ENCODE data around the gene COL28A1. TPM values are rescaled to one million over a fixed set of nuclear protein-coding genes. Genes with fewer than 3 reads are reported as not detected.

The COL28A1 gene
- total RNA-seq, 2 donors from 2014 or later: 1.2 to 3.5 TPM

GRCh38 chr7:7519056-7519455, 16.6 kb downstream of the COL28A1 start:
- no peak overlapping the region for H3K9ac ChIP-seq (ENCODE audit: low read depth in 2 of 2, low read length in 2 of 2)
- no peak overlapping the region for H3K4me3 ChIP-seq
- no peak overlapping the region for H3K27ac ChIP-seq
- no peaks in the 10 kb centered on the region for H3K36me3 ChIP-seq
- H3K27me3 ChIP-seq: no peaks in the 10 kb centered on the region
- DNase-seq: no peak
- intact Hi-C loops (cut with DNase I): no loop called here
- TF ChIP-seq, protein P1, sequence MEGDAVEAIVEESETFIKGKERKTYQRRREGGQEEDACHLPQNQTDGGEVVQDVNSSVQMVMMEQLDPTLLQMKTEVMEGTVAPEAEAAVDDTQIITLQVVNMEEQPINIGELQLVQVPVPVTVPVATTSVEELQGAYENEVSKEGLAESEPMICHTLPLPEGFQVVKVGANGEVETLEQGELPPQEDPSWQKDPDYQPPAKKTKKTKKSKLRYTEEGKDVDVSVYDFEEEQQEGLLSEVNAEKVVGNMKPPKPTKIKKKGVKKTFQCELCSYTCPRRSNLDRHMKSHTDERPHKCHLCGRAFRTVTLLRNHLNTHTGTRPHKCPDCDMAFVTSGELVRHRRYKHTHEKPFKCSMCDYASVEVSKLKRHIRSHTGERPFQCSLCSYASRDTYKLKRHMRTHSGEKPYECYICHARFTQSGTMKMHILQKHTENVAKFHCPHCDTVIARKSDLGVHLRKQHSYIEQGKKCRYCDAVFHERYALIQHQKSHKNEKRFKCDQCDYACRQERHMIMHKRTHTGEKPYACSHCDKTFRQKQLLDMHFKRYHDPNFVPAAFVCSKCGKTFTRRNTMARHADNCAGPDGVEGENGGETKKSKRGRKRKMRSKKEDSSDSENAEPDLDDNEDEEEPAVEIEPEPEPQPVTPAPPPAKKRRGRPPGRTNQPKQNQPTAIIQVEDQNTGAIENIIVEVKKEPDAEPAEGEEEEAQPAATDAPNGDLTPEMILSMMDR (IDR thresholded peaks at IDR 0.05): no peak
- H3K9me3 ChIP-seq: no peaks in the 10 kb centered on the region
- H3K4me1 ChIP-seq: no peaks in the 10 kb centered on the region

- TF ChIP-seq, protein P1 (IDR thresholded peaks at IDR 0.05): no peak
- intact Hi-C loops (cut with DNase I): no loop called here
- no peak for DNase-seq
These were observed 17.9 kb downstream of the COL28A1 start for GRCh38 chr7:7517754-7518153.

GRCh38 chr7:7516662-7517061, 19.0 kb downstream of the COL28A1 start:
- DNase-seq: peak; percentile 44
- intact Hi-C loops (cut with DNase I): no loop called here

More at GRCh38 chr7:7517754-7518153, 17.9 kb downstream of the COL28A1 start:
- Histone ChIP-seq H3K4me1 (no peaks in the 10 kb centered on the region), H3K4me3 (no peak overlapping the region), H3K9me3 (no peaks in the 10 kb centered on the region), H3K9ac (ENCODE audit: low read depth in 2 of 2, low read length in 2 of 2) (no peak overlapping the region), H3K27ac (no peak overlapping the region), H3K27me3 (no peaks in the 10 kb centered on the region), H3K36me3 (no peaks in the 10 kb centered on the region)

DNA sequence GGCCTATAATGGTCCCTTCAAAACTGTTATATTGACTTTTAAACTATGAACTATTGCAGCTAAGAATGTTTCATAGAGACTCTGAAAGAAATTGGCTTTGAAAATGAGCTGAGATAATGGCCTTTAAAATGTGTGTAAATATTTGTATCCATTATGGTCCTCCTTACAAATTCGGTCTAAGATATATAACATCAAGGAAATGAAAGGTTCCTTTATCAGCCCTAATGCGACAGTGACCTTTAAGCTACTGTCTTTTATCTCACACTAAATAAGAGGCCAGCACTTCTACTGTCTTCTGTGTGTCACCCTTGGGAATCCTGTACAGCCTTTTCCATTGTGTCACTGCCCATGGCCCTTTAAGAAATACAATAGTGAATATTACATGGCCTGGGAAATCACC, 19.5 kb downstream of the COL28A1 start:
- Histone ChIP-seq H3K4me1 (no peaks in the 10 kb centered on the region), H3K27me3 (no peaks in the 10 kb centered on the region), H3K36me3 (no peaks in the 10 kb centered on the region), H3K27ac (peak overlapping the region; percentile 51), H3K9ac (ENCODE audit: low read depth in 2 of 2, low read length in 2 of 2) (no peak overlapping the region), H3K9me3 (no peaks in the 10 kb centered on the region), H3K4me3 (no peak overlapping the region)
- TF ChIP-seq, protein P1 (IDR thresholded peaks at IDR 0.05): no peak
- DNase-seq: no peak
- intact Hi-C loops (cut with DNase I): no loop called here

More at GRCh38 chr7:7516662-7517061, 19.0 kb downstream of the COL28A1 start:
- H3K27ac ChIP-seq: peak overlapping the region; percentile 51
- H3K4me1 ChIP-seq: no peaks in the 10 kb centered on the region
- no peak overlapping the region for H3K9ac ChIP-seq (ENCODE audit: low read depth in 2 of 2, low read length in 2 of 2)
- no peaks in the 10 kb centered on the region for H3K9me3 ChIP-seq
- TF ChIP-seq, protein P1 (IDR thresholded peaks at IDR 0.05): no peak
- no peaks in the 10 kb centered on the region for H3K27me3 ChIP-seq
- no peaks in the 10 kb centered on the region for H3K36me3 ChIP-seq
- H3K4me3 ChIP-seq: no peak overlapping the region

- H3K36me3 ChIP-seq: no peaks in the 10 kb centered on the region
- H3K27ac ChIP-seq: peak overlapping the region; percentile 70
- no peaks in the 10 kb centered on the region for H3K9me3 ChIP-seq
- intact Hi-C loops (cut with DNase I): no loop called here
- peak; percentile 73 for DNase-seq
- no peaks in the 10 kb centered on the region for H3K4me1 ChIP-seq
- TF ChIP-seq, protein P1 (IDR thresholded peaks at IDR 0.05): no peak
- H3K4me3 ChIP-seq: no peak overlapping the region
- H3K27me3 ChIP-seq: no peaks in the 10 kb centered on the region
- H3K9ac ChIP-seq (ENCODE audit: low read depth in 2 of 2, low read length in 2 of 2): peak overlapping the region in 1 of 2 donors; percentile 28
These were observed 22.6 kb downstream of the COL28A1 start for GRCh38 chr7:7512861-7513597.

Data from colonic mucosa (tissue), 4 donors.